ES-I3 (cell line): ENCODE data around the gene MIPEP.

Experiments
- H3K36me3 ChIP-seq: 2 replicates; pipeline ENCODE4 v1.6.1; 2013; ENCODE audit warnings: mild to moderate bottlenecking, low read length, control low read depth, moderate library complexity; ENCODE audit not compliant: insufficient read depth
- H3K4me1 ChIP-seq: 2 replicates; pipeline ENCODE4 v1.6.1; 2013; ENCODE audit warnings: mild to moderate bottlenecking, control low read depth, low read length; ENCODE audit not compliant: insufficient read depth
- H3K9ac ChIP-seq: 2 replicates; pipeline ENCODE4 v1.6.1; 2013; ENCODE audit warnings: low read depth, mild to moderate bottlenecking, low read length, moderate library complexity
- H3K9me3 ChIP-seq: 2 replicates; pipeline ENCODE4 v1.6.1; 2013; ENCODE audit warnings: mild to moderate bottlenecking, low read length, moderate library complexity; ENCODE audit not compliant: control insufficient read depth, insufficient read depth

Gene MIPEP

DNA sequence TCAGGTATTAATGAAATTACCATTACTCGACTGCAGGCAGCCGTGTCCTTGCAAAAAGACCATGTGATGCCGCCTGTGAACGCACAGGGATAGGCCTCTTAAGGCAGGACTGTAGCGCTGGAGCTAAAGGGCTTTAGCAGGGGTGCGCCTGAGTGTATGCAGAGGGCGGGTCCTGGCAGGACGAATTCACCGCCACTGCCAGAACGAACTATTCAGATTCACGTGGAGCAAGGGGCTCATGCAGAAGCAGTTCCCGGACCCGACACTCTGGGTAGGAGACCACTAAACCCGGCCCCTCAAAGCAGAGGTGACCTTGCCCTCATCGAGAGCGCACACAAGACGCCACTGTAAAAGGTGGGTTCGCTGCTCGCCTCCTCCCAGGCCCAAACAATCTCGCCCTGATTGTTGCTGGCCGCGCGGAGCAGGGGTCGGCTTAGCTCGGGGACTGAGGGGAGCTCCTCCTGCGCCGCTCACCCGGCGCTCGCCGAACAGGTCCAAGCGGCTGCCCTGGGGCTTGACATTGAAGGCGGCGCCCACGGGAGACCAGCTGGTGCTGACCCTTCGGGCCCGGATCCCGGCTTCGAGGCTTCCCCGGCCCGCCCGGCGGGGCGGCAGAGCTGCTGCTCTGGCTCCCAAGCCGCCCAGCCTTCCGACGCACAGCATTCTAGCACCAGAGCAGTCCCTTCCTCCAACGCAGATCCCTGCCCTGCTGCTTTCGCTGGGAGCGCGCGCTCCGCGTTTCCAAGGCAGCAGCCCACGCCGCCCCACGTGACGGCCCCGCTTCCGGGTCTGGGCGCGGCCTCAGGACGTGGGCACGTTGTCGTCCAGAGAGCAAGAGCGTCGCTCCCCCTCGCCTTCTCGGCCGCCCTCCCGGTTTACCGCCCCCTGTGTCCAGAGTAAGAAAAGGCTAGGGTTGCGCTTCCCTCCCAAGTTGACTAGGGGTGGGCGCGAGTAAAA is at the start of gene MIPEP:
Gene MIPEP (minus strand): TSS at position 743 of the 957 bp plus-strand sequence. CDS start 80 bp downstream, at position 663.
- Histone ChIP-seq H3K4me1 (no peaks in the 10 kb centered on the region), H3K9ac (peak within 1 kb of the TSS; percentile 77), H3K9me3 (no peaks in the 10 kb centered on the region), H3K36me3 (no peaks in the 10 kb centered on the region)

DNA sequence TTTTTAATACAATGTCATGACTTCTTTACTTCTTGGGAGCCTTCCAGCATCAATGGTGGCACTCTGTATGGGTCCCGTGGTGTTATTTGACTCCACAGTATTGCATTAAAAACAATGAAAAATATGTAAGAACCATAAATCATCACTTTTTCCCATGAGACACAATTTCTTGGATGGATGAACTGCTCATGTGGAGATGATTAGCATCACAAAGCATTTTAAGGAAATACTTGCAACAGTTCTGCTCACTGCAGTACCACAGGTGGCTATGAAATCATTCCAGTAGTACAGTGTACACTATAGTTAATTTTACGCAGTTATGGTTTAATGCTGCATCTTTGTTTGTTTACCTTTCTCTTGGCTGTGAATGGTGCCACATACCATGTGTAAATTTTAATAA is 45.3 kb upstream of the MIPEP start:
- Histone ChIP-seq H3K36me3 (no peaks in the 10 kb centered on the region), H3K9ac (no peak overlapping the region), H3K9me3 (no peaks in the 10 kb centered on the region)

DNA sequence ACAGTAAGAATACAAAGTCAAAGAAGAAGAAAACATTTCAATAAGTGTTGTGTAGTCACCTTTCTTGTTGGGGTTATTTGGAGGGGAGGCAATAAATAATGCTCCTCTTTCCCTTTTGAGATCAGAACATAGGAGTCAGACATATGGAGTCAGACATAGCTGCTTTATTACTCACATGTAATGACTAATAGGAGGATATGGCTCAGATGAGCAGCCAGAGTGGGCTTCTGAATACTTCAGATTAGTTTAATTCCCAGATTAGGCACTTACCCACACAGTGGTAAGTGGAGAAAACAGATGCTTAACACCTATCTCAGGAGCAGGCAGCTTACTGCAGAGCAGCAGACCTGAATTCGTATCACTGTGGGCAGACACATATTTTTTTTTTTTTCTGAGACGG is 39.8 kb upstream of the MIPEP start:
- no peaks in the 10 kb centered on the region for H3K36me3 ChIP-seq
- no peaks in the 10 kb centered on the region for H3K9me3 ChIP-seq
- H3K9ac ChIP-seq, result no peak overlapping the region
- 0 out of 2 replicates have a peak, but pooled peaks cover 3% of the 10 kb centered on the region for H3K4me1 ChIP-seq

More for the DNA sequence above, 45.3 kb upstream of the MIPEP start:
- 0 out of 2 replicates have a peak, but pooled peaks cover 3% of the 10 kb centered on the region for H3K4me1 ChIP-seq

DNA sequence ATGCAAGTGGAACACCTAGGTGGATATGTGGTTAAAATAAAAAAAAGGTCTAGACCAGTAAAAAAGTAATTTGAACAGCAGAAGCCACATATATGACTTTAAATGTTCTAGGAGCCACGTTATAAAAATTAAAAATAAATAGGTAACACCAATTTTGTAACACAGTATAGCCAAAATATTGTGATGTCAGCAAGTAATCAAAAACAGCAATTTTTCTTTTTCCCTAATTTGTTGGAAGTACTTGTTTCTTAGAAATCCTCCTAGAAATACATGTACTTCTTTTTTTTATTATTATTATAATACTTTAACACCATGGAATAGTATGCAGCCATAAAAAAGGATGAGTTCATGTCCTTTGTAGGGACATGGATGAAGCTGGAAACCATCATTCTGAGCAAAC is 33.8 kb upstream of the MIPEP start:
- no peaks in the 10 kb centered on the region for H3K9me3 ChIP-seq
- no peak overlapping the region for H3K9ac ChIP-seq
- H3K36me3 ChIP-seq, result no peaks in the 10 kb centered on the region
- H3K4me1 ChIP-seq, result peaks cover 12% of the 10 kb centered on the region

DNA sequence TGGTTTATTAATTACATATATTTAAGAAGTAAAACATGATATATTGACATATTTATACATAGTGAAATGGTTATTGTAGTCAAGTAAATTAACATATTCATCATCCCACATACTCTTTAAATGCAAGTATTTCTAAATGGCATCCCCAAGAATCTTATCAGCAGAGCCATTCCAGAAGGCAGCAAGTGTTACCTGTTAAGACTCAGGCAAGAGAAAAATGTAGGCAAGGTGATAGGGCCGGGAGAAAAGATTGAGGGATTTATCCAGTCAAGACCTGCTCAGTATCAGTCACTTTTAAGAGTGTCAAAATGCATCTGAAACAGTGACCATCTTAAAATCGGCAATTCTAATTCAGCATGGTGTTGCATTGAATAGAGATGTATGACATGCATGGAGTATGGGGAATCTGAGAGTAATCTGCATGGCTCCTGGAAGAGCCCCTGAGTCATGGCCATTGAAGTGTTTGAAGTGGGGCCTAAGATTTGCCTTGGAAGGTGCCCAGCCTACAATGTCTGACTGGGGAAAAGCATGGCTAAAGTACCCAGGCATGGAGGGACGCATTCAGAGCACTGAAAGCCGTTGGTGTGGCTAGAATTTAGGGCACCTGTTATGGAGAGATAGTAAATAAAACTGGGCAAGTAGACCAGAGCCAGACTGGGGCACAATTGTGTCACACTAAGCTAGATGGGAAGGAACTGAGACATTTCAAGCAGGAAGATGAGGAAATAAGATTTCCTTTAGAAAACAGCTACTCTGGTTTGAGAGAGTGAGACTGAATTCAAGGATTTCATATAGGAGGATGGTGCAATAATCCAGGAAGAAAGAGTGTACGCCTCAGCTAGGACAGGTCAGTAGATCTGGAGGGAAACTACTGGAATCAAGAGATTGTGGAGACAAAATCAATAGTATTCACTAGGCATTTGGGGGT is 33.1 kb upstream of the MIPEP start:
- H3K36me3 ChIP-seq, result no peaks in the 10 kb centered on the region

DNA sequence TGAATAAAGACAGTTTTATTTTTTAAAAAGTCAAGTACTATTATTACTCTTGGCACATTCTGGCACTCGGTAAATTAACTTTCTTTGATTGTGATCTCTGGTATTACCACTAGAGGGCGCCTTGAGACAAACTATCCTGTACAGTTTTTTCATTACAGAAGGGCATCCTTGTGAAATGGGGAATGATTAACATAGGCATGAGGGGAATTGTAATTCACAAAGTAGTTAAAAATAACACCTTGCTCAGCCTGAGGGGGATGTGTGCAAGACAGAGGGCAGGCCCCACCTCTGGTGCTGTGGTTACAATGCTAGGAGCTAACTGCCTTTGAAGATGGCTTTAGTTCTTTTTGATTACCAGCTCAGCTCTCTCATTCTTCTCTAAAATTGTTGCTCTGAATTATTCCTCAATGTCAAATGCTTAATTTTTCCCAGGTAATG is 32.3 kb upstream of the MIPEP start:
- no peaks in the 10 kb centered on the region for H3K9me3 ChIP-seq
- H3K4me1 ChIP-seq, result peaks cover 12% of the 10 kb centered on the region
- H3K36me3 ChIP-seq, result no peaks in the 10 kb centered on the region
- H3K9ac ChIP-seq, result no peak overlapping the region

More for the DNA sequence above, 33.1 kb upstream of the MIPEP start:
- Histone ChIP-seq H3K4me1 (peaks cover 12% of the 10 kb centered on the region), H3K9me3 (no peaks in the 10 kb centered on the region), H3K9ac (no peak overlapping the region)

DNA sequence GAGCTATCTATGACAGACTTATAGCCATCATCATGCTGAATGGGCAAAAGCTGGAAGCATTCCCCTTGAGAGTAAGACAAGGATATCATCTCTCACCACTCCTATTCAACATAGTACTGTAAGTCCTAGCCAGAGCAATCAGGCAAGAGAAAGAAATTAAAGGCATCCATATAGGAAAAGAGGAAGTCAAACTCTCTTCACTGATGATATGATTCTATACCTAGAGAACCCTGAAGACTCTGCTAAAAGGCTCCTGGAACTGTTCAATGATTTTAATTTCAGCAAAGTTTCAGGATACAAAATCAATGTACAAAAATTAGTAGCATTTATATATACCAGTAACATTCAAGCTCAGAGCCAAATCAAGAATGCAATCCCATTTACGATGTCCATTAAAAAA is 29.8 kb upstream of the MIPEP start:
- no peaks in the 10 kb centered on the region for H3K9me3 ChIP-seq
- H3K4me1 ChIP-seq, result peaks cover 12% of the 10 kb centered on the region
- no peaks in the 10 kb centered on the region for H3K36me3 ChIP-seq
- H3K9ac ChIP-seq, result no peak overlapping the region

DNA sequence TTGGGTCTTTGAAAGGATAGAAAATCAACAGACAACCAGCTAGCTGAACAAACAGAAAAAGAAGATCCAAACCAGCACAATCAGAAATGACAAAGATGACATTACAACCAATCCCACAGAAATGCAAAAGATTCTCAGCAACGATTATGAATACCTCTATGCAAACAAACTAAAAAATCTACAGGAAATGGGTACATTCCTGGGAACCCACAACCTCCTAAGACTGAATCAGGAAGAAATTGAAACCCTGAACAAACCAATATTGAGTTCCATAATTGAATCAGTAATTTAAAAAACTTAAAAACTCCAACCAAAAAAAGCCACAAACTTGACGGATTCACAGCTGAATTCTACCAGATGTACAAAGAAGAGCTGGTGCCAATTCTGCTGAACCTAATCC is 29.0 kb upstream of the MIPEP start:
- no peaks in the 10 kb centered on the region for H3K9me3 ChIP-seq
- H3K36me3 ChIP-seq, result no peaks in the 10 kb centered on the region
- H3K4me1 ChIP-seq, result peaks cover 12% of the 10 kb centered on the region
- no peak overlapping the region for H3K9ac ChIP-seq

DNA sequence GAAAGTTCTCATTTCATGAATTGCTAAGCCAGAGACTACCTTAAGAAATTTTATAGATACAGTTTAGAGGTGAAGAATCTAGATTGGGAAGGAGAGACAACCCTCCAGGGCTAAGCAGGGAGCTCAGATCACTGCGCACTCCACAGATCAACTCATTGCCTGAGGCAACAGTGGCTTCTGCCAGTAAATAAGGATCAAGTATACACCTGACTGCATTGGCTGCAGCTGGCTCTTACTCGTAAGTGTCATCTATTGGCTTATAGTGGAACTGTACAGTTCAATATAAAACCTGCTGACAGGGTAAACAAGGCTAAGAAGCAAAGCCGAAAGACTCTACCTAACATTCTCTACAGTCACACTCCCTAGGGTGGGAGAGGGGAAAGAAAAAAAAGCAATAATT is 26.1 kb upstream of the MIPEP start:
- Histone ChIP-seq H3K9ac (no peak overlapping the region), H3K9me3 (no peaks in the 10 kb centered on the region), H3K4me1 (peaks cover under 1% of the 10 kb centered on the region; the same call in 1 of the 2 replicates), H3K36me3 (no peaks in the 10 kb centered on the region)

DNA sequence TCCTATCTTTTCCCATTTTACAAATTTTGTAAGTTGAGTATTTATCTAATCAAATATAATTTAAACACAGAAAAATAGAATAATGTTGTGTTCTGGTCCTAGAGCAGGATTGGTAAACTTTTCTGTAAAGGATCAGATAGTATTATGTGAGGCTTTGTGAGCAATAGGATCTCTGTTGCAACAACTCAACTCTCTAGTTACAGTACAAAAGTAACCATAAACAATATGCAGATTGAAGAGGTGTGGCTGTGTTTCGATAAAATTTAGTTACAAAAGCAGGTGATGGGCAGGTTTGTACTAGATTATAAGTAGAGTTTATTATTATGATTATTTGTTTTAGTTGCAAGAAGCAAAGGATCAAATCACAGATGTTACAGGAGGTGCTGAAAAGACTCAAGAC is 23.3 kb upstream of the MIPEP start:
- Histone ChIP-seq H3K36me3 (no peaks in the 10 kb centered on the region), H3K4me1 (peaks cover 2% of the 10 kb centered on the region; the same call in 1 of the 2 replicates), H3K9ac (no peak overlapping the region), H3K9me3 (no peaks in the 10 kb centered on the region)

DNA sequence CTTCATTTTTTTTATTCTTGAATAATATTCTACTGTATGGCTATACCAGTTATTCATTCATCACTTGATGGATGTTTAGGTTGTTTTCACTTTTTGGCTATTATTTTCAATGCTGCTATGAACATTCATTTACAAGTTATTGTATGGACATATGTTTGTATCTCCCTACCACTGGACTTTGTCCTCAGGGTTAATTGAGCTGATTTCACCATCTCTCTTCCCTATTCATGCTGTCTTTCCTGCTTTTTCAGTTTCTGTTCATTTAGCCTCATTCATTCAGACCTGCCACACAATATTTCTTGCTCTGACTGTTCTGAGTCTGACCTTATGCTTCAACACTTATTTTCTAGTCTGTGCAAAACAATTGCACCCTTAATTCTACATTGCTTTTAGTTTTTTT is 20.4 kb upstream of the MIPEP start:
- Histone ChIP-seq H3K9me3 (no peaks in the 10 kb centered on the region), H3K9ac (no peak overlapping the region), H3K36me3 (no peaks in the 10 kb centered on the region), H3K4me1 (peaks cover 2% of the 10 kb centered on the region; the same call in 1 of the 2 replicates)

DNA sequence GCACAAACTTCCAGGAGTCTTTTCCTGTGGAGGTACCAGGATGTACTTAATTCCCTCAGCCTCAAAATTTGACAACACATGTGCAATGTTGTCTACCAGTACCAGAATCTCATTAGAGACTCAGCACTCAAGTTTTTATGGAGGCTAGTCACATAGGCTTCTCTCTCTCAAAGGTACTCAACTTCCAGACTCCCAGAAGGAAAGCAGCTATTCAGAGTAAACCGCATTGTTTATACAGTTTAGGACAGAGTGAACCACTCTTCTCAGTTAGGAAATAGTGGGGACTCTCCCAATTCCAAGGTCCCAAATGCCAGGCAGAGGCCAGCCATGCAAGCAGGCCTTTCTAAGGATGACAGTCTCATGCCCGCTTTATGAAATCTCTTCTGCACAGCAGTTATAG is 16.6 kb upstream of the MIPEP start:
- no peaks in the 10 kb centered on the region for H3K9me3 ChIP-seq
- H3K9ac ChIP-seq, result no peak overlapping the region
- peaks cover 2% of the 10 kb centered on the region; the same call in 1 of the 2 replicates for H3K4me1 ChIP-seq
- H3K36me3 ChIP-seq, result no peaks in the 10 kb centered on the region

DNA sequence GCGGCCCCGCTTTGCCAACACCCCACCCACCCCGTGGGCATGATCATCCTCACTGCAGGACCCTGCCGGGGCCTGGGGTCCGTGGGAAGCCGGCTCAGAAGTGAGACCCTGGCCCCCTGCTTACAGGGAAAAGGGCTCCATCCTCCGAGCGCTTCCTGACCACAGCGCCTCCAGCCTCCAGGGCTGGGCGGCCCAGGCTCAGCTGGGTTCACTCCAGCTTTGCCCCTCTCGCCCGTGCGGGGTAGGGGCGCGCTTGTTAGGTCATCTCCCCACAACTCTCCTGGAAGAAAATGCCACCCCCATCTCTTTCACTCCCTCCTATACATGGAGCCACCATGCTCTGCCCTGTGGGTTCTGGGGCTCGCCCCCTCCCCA is 14.7 kb upstream of the MIPEP start:
- no peaks in the 10 kb centered on the region for H3K36me3 ChIP-seq
- H3K9ac ChIP-seq, result peak overlapping the region; percentile 60; the same call in 1 of the 2 replicates
- no peaks in the 10 kb centered on the region for H3K4me1 ChIP-seq
- no peaks in the 10 kb centered on the region for H3K9me3 ChIP-seq
